ENCODE measurements around the gene NAGS. TPM values are rescaled to one million over a fixed set of nuclear protein-coding genes. Genes with fewer than 3 reads are reported as not detected.

NAGS gene
- total and polyA plus RNA-seq, 2 donors (not counting 1 experiment from before 2014, with no cell fraction given) = 0.66 to 2.2 TPM

- Histone ChIP-seq H3K9ac (ENCODE audit: low read length) (peak overlapping the region; percentile 80), H2AFZ (ENCODE audit: insufficient read depth, low read depth, low read length, poor library complexity, severe bottlenecking) (peak overlapping the region; percentile 90)
Measured at GRCh38 chr17:44006598-44007345, 2.4 kb downstream of the NAGS start.

More at GRCh38 chr17:44006598-44007345, 2.4 kb downstream of the NAGS start:
- ATAC-seq (ENCODE audit: low read depth) (peak; percentile 91), DNase-seq (peak; percentile 96)
- peak overlapping the region; percentile 95 for H3K4me3 Mint-ChIP-seq
- H3K4me1 Mint-ChIP-seq = peaks cover 33% of the 10 kb centered on the region
- Histone ChIP-seq H3K36me3 (replicated peaks in 1 of 2; ENCODE audit: control extremely low read depth in 1 of 2, control insufficient read depth in 1 of 2, extremely low read depth in 1 of 2, insufficient read depth in 2 of 2, low read length in 1 of 2) (peaks cover 0 to 4% of the 10 kb centered on the region in 2 experiments), H3K4me2 (replicated peaks; ENCODE audit: low read depth, low read length, poor library complexity, severe bottlenecking) (peak overlapping the region; percentile 100), H3K79me2 (ENCODE audit: control insufficient read depth, insufficient read depth, low read length) (peaks cover 18% of the 10 kb centered on the region), H3K4me1 (ENCODE audit: control insufficient read depth in 2 of 2, insufficient read depth in 2 of 2, low read length in 2 of 2) (peaks cover 37 to 42% of the 10 kb centered on the region in 2 donors), H3K4me3 (ENCODE audit: control extremely low read depth in 1 of 5, extremely low read depth in 1 of 5, insufficient read depth in 1 of 5, low read depth in 2 of 5, low read length in 4 of 5) (peak overlapping the region; percentile 53 to 84 (median 77)), H3K9me3 (ENCODE audit: control extremely low read depth in 1 of 3, control insufficient read depth in 2 of 3, insufficient read depth in 1 of 3, low read length in 2 of 3) (peaks cover 0 to 19% (median 0%) of the 10 kb centered on the region in 3 donors), H3K27me3 (replicated peaks in 1 of 4; ENCODE audit: control extremely low read depth in 1 of 4, control insufficient read depth in 3 of 4, insufficient read depth in 4 of 4, low read length in 3 of 4) (peaks cover 0 to 28% (median 11%) of the 10 kb centered on the region in 4 experiments), H3K27ac (ENCODE audit: low read length in 2 of 2) (peak overlapping the region in 1 of 2 donors; percentile 33), H4K20me1 (ENCODE audit: control insufficient read depth, insufficient read depth, low read length, poor library complexity, severe bottlenecking) (no peaks in the 10 kb centered on the region)
- WGBS (ENCODE audit: insufficient coverage) = under 1% methylated on average over 38 of the region's 40 CpGs
- TF ChIP-seq CTCF (IDR thresholded peaks at IDR 0.05) = peak; percentile 69
- TF ChIP-seq EZH2 (IDR thresholded peaks at IDR 0.05; ENCODE audit: borderline replicate concordance, insufficient read depth, low read depth, low read length, poor library complexity, severe bottlenecking) = no peak
- intact Hi-C loops (cut with micrococcal nuclease) = loop anchor here (1.0 to 5.0 kb wide), 6 partner anchors 8 to 1141 kb away; partner anchors contain the start of genes DHX8, HEXIM1, LSM12 and TMEM101
- CTCF ChIA-PET = interaction anchor here (0.8 to 2.5 kb wide), 2 partner anchors 8 to 62 kb away, joined by 3 to 7 read pairs; partner anchors contain the start of gene TMEM101
- no peaks in the 10 kb centered on the region for H3K9me3 Mint-ChIP-seq (ENCODE audit: insufficient read depth)
- POLR2A ChIA-PET = interaction anchor here (0.6 to 0.8 kb wide), 3 partner anchors 35 to 1336 kb away, joined by 3 to 6 read pairs (median 4); no protein-coding TSS in a partner anchor
- H3K27me3 Mint-ChIP-seq = peaks cover 13% of the 10 kb centered on the region
- H3K27ac Mint-ChIP-seq = peak overlapping the region; percentile 68

Data from B cell (primary cell).